GM23338 (cell line): ENCODE results near the gene HSH2D. TPM values are rescaled to one million over a fixed set of nuclear protein-coding genes. Genes with fewer than 3 reads are reported as not detected.

ENCODE experiments used
- ATAC-seq: fragments of 200-7000 bp; cut with Tn5 transposase; 3 replicates; pipeline ENCODE4 v1.9.1; 2020
- DNase-seq: peaks from one replicate; pipeline ENCODE4 v3.0.0-alpha.2; 2015; ENCODE audit warnings: low spot score
- H2AFZ ChIP-seq: fragments of 200-600 bp; sonication (generic); 2 replicates; pipeline ENCODE4 v1.8.0; 2016; ENCODE audit warnings: antibody characterized with exemption, mild to moderate bottlenecking, moderate library complexity
- H3F3A ChIP-seq: fragments of 200-600 bp; sonication (generic); replicated peaks from 2 replicates; pipeline ENCODE4 v1.8.0; 2017; ENCODE audit warnings: antibody characterized with exemption, mixed run types, low read depth
- H3K27ac ChIP-seq: fragments of 200-600 bp; sonication (generic); 2 replicates; pipeline ENCODE4 v1.6.1; 2016; ENCODE audit warnings: low read depth
- H3K27me3 ChIP-seq: fragments of 200-600 bp; sonication (generic); 2 replicates; pipeline ENCODE4 v1.8.0; 2016; ENCODE audit warnings: mild to moderate bottlenecking, mixed run types, moderate library complexity; ENCODE audit not compliant: insufficient read depth
- H3K36me3 ChIP-seq: fragments of 200-600 bp; sonication (generic); 2 replicates; pipeline ENCODE4 v1.8.0; 2016; ENCODE audit warnings: mild to moderate bottlenecking; ENCODE audit not compliant: insufficient read depth
- H3K4me1 ChIP-seq: fragments of 200-600 bp; sonication (generic); 2 replicates; pipeline ENCODE4 v1.8.0; 2016; ENCODE audit warnings: mild to moderate bottlenecking, moderate library complexity; ENCODE audit not compliant: insufficient read depth
- H3K4me2 ChIP-seq: fragments of 200-600 bp; sonication (generic); 2 replicates; pipeline ENCODE4 v1.7.1; 2017; ENCODE audit warnings: mixed run types
- H3K4me3 ChIP-seq: fragments of 200-600 bp; sonication (generic); 2 replicates; pipeline ENCODE4 v1.6.1; 2016; ENCODE audit warnings: mixed run types
- H3K79me2 ChIP-seq: fragments of 200-600 bp; sonication (generic); replicated peaks from 2 replicates; pipeline ENCODE4 v1.8.0; 2017; ENCODE audit warnings: mild to moderate bottlenecking; ENCODE audit not compliant: insufficient read depth
- H3K9me2 ChIP-seq: fragments of 200-600 bp; sonication (generic); 2 replicates; pipeline ENCODE4 v1.8.0; 2017; ENCODE audit not compliant: insufficient read depth
- H4K20me1 ChIP-seq: fragments of 200-600 bp; sonication (generic); replicated peaks from 2 replicates; pipeline ENCODE4 v1.8.0; 2017; ENCODE audit warnings: mild to moderate bottlenecking; ENCODE audit not compliant: insufficient read depth
- H3K27ac Mint-ChIP-seq: 2 replicates; pipeline ENCODE4 v1.8.0; 2020; ENCODE audit warnings: inconsistent platforms, mild to moderate bottlenecking, moderate library complexity, mixed read lengths
- H3K27me3 Mint-ChIP-seq: 3 replicates; pipeline ENCODE4 v1.8.0; 2022; ENCODE audit warnings: low read depth, mild to moderate bottlenecking, moderate library complexity, mixed read lengths, inconsistent platforms; ENCODE audit not compliant: insufficient read depth, poor library complexity
- H3K36me3 Mint-ChIP-seq: 3 replicates; pipeline ENCODE4 v1.8.0; 2021; ENCODE audit warnings: low read depth, mild to moderate bottlenecking, inconsistent platforms, moderate library complexity, mixed read lengths
- H3K4me1 Mint-ChIP-seq: 3 replicates; pipeline ENCODE4 v1.8.0; 2020; ENCODE audit warnings: mild to moderate bottlenecking, inconsistent platforms, mixed read lengths
- H3K4me3 Mint-ChIP-seq: 3 replicates; pipeline ENCODE4 v1.8.0; 2021; ENCODE audit warnings: moderate library complexity, mild to moderate bottlenecking, inconsistent platforms, mixed read lengths
- H3K9me3 Mint-ChIP-seq: 3 replicates; pipeline ENCODE4 v1.8.0; 2020; ENCODE audit warnings: moderate library complexity, mild to moderate bottlenecking, inconsistent platforms, mixed read lengths
- CREB1 ChIP-seq: fragments of 250-450 bp; sonication (Bioruptor Pico); IDR thresholded peaks from 2 replicates; pipeline ENCODE4 v1.5.0; 2020; ENCODE audit warnings: low read depth, mild to moderate bottlenecking, moderate library complexity
- CTCF ChIP-seq, 2 experiments: fragments of 200-600 bp in 1 of 2; sonication (generic) in 1 of 2; conservative IDR thresholded peaks; 2 replicates each; pipeline versions ENCODE4 v1.5.1 to v1.6.1; 2016 to 2017; ENCODE audit warnings: antibody characterized with exemption in 2 of 2, low read depth in 2 of 2, mild to moderate bottlenecking in 2 of 2, moderate library complexity in 1 of 2
- ETS1 ChIP-seq: IDR thresholded peaks from 2 replicates; pipeline ENCODE4 v1.6.1; 2016; ENCODE audit warnings: antibody characterized with exemption
- EZH2 ChIP-seq: fragments of 200-600 bp; sonication (generic); IDR thresholded peaks from one replicate; pipeline ENCODE4 v1.8.0; 2017; ENCODE audit warnings: antibody characterized with exemption, mild to moderate bottlenecking, low read depth; ENCODE audit not compliant: unreplicated experiment
- EZH2phosphoT487 ChIP-seq: fragments of 200-600 bp; sonication (generic); IDR thresholded peaks from one replicate; pipeline ENCODE4 v1.8.1; 2018; ENCODE audit warnings: antibody characterized with exemption; ENCODE audit not compliant: unreplicated experiment
- JUNB ChIP-seq: IDR thresholded peaks from one replicate; pipeline ENCODE4 v1.6.1; 2016; ENCODE audit warnings: antibody characterized with exemption; ENCODE audit not compliant: unreplicated experiment
- NANOG ChIP-seq: IDR thresholded peaks from 2 replicates; pipeline ENCODE4 v1.6.1; 2016; ENCODE audit warnings: antibody characterized with exemption, borderline replicate concordance
- POLR2AphosphoS5 ChIP-seq: IDR thresholded peaks from 2 replicates; pipeline ENCODE4 v1.6.1; 2016; ENCODE audit warnings: antibody characterized with exemption, low read depth
- REST ChIP-seq: IDR thresholded peaks from one replicate; pipeline ENCODE4 v1.6.1; 2018; ENCODE audit warnings: antibody characterized with exemption; ENCODE audit not compliant: unreplicated experiment
- STAT1 ChIP-seq: IDR thresholded peaks from one replicate; pipeline ENCODE4 v1.6.1; 2016; ENCODE audit warnings: antibody characterized with exemption; ENCODE audit not compliant: unreplicated experiment
- ZNF114 ChIP-seq: fragments of 250-450 bp; sonication (Bioruptor Pico); IDR thresholded peaks from 2 replicates; pipeline ENCODE4 v1.5.0; 2020; ENCODE audit warnings: mild to moderate bottlenecking, moderate library complexity
- ZNF331 ChIP-seq: fragments of 250-450 bp; sonication (Bioruptor Pico); IDR thresholded peaks from 2 replicates; pipeline ENCODE4 v1.5.0; 2020; ENCODE audit warnings: low read depth, mild to moderate bottlenecking, moderate library complexity
- ZNF462 ChIP-seq: fragments of 250-450 bp; sonication (Bioruptor Pico); IDR thresholded peaks from 2 replicates; pipeline ENCODE4 v1.5.0; 2020; ENCODE audit warnings: mild to moderate bottlenecking, moderate library complexity
- polyA plus RNA-seq: library from polyadenylated mRNA; unstranded; fragments of >200 nt; fragmentation: Nextera tagmentation; extraction: Ambion mirVana; gene quantifications from 2 replicates; pipeline ENCODE4 v1.2.1, GENCODE V29; 2016
- total RNA-seq: library from RNA; depleted of rRNA; stranded (reverse); fragments of >200 nt; shearing (Covaris generic); gene quantifications from 2 replicates; pipeline ENCODE4 v1.2.3, GENCODE V29; 2014

The HSH2D gene
- total and polyA plus RNA-seq, 2 experiments from 2014 or later = 0.81 to 1.4 TPM

- ATAC-seq (no peak), DNase-seq (no peak)
- no peaks in the 10 kb centered on the region; the same call in 2 of the 3 replicates for H3K36me3 Mint-ChIP-seq
- no peak overlapping the region for H3K27ac Mint-ChIP-seq
- no peak overlapping the region for H2AFZ ChIP-seq
- no peaks in the 10 kb centered on the region for H3K36me3 ChIP-seq
- H3K27me3 ChIP-seq = no peaks in the 10 kb centered on the region
- H3K79me2 ChIP-seq = no peaks in the 10 kb centered on the region
- peaks cover 6% of the 10 kb centered on the region; the same call in 1 of the 2 replicates for H3K4me1 ChIP-seq
- no peak overlapping the region for H3K4me3 ChIP-seq
- peaks cover 10% of the 10 kb centered on the region for H3K27me3 Mint-ChIP-seq
- peaks cover 12% of the 10 kb centered on the region; the same call in 2 of the 3 replicates for H3K4me1 Mint-ChIP-seq
- no peak overlapping the region for H3K4me3 Mint-ChIP-seq
- TF ChIP-seq CTCF (conservative IDR thresholded peaks at IDR 0.05; ENCODE audit: low read depth in 2 of 2) (no peak), EZH2phosphoT487 (no peak), ZNF462 (no peak), CREB1 (no peak), REST (no peak), STAT1 (no peak), ZNF114 (CRISPR knock-in tag) (no peak), JUNB (no peak), ETS1 (no peak), POLR2AphosphoS5 (no peak), ZNF331 (CRISPR knock-in tag) (no peak), EZH2 (no peak), NANOG (no peak)
- H4K20me1 ChIP-seq = no peaks in the 10 kb centered on the region
- no peak overlapping the region for H3K27ac ChIP-seq
- no peaks in the 10 kb centered on the region for H3K9me2 ChIP-seq
- H3K4me2 ChIP-seq = no peak overlapping the region
- H3K9me3 Mint-ChIP-seq = peaks cover 2% of the 10 kb centered on the region
- 0 out of 2 replicates have a peak, but pooled peaks cover 5% of the 10 kb centered on the region for H3F3A ChIP-seq
These were observed 3.7 kb upstream of the HSH2D start for GRCh38 chr19:16139752-16140151.
